Measurements from ENCODE around the gene CHRNA4.

Gene CHRNA4

GRCh38 chr20:63348828-63349515 lies 12.2 kb downstream of the CHRNA4 start:
- Histone ChIP-seq H3K4me1 (peaks cover 0 to 27% (median 0%) of the 10 kb centered on the region in 4 donors), H3K36me3 (no peaks in the 10 kb centered on the region), H3K27me3 (peaks cover 0 to 64% of the 10 kb centered on the region in 2 donors), H3K27ac (no peak overlapping the region), H3K9me3 (no peaks in the 10 kb centered on the region), H3K4me3 (no peak overlapping the region)
- DNase-seq, result no peak
- TF ChIP-seq CTCF (IDR thresholded peaks at IDR 0.05), result no peak
- intact Hi-C loops (cut with DNase I; ENCODE audit: low total_unique reads), result no loop called here

DNA sequence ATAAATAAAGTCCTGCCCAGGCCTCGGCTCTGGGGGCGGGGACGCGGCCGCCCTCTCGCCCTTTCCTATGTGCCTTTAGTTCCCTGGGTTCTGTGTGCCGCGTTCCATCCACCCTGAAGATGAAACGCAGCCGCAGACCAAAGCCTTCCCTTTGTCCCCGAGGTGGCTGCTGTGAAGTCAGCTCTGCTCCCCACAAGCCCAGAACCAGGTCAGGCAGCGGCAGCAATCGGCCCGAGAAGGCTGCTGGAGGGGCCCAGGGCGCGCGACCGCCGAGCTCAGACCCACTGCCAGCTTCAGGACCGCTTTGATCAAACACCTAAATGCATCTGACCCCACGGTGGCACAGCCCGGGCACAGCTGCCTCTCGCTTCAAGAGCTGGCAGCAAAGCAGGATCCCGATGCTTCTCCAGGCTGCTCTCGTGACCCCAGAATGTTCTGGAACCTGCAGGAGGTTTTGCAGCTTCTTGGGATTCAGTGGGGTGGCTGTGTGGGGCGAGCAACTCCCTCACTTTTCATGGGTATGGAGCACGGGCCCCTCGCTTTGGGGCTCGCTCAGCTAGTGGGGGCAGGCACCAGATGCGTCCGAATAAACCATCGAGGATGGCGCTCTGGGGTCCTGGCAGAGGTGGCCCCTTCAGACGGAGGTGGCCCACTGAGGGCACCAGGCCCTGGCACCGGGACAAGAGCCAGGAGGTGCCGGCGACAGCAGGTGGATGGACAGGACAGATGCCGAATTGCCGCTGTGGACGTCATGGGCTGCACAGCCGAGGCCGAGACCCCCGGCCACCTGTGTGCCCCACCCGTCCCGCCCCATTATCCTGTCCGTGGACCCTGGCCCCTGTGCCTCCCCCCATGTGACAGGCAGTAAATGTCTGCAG lies 13.0 kb downstream of the CHRNA4 start:
- no peak for TF ChIP-seq CTCF (IDR thresholded peaks at IDR 0.05)
- DNase-seq, result no peak
- H3K36me3 ChIP-seq, result no peaks in the 10 kb centered on the region
- H3K27ac ChIP-seq, result no peak overlapping the region
- peaks cover 0 to 69% of the 10 kb centered on the region in 2 donors for H3K27me3 ChIP-seq
- intact Hi-C loops (cut with DNase I; ENCODE audit: low total_unique reads), result no loop called here
- H3K4me1 ChIP-seq, result peaks cover 0 to 27% (median 0%) of the 10 kb centered on the region in 4 donors
- no peaks in the 10 kb centered on the region for H3K9me3 ChIP-seq
- no peak overlapping the region for H3K4me3 ChIP-seq

DNA sequence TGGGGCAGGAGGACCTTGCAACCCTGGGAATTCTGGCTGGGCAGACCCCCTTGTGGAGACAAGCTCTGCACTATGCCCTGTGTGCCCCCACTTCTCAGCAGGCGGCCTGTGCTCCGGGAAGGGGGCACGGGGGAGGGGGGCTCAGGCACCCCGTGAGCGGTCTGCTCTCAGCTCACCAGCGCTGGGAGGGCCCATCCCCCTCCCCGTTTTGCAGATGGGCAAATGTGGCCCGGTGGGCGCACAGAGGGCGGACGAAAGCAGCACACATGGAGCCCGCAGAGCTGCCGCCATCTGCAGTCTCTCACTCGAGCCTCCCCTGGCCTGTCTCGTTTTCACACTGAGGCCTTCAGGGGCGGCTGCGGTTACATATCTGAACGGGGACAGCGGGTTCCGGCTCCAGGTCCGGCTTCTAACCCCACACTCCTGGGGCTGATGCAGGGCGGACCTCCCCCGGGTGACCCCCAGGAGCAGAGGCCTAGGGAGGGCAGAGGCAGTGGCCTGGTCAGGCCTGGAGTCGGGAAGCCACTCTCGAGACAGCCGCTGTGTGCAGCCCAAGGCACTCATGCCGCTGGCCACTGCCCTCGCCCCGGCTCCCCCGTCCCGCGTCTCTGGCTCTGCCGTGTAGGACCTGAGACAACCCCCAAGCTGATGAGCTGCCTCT lies 13.9 kb downstream of the CHRNA4 start:
- Histone ChIP-seq H3K4me1 (peaks cover 0 to 18% (median 0%) of the 10 kb centered on the region in 4 donors), H3K4me3 (no peak overlapping the region), H3K36me3 (no peaks in the 10 kb centered on the region), H3K27ac (no peak overlapping the region), H3K9me3 (no peaks in the 10 kb centered on the region), H3K27me3 (peaks cover 0 to 72% of the 10 kb centered on the region in 2 donors)
- intact Hi-C loops (cut with DNase I; ENCODE audit: low total_unique reads), result no loop called here
- no peak for TF ChIP-seq CTCF (IDR thresholded peaks at IDR 0.05)
- DNase-seq, result no peak

GRCh38 chr20:63346131-63347080 lies 14.7 kb downstream of the CHRNA4 start:
- intact Hi-C loops (cut with DNase I; ENCODE audit: low total_unique reads), result no loop called here
- DNase-seq, result no peak
- Histone ChIP-seq H3K9me3 (no peaks in the 10 kb centered on the region), H3K36me3 (no peaks in the 10 kb centered on the region), H3K27ac (no peak overlapping the region), H3K4me1 (peaks cover 0 to 16% (median 0%) of the 10 kb centered on the region in 4 donors), H3K27me3 (peaks cover 0 to 77% of the 10 kb centered on the region in 2 donors), H3K4me3 (no peak overlapping the region)
- TF ChIP-seq CTCF (IDR thresholded peaks at IDR 0.05), result no peak
